Activated T-helper 2 cell treated with anti-CD3 and anti-CD28 coated beads, Interferon-gamma antibody, Interleukin-2, Interleukin-4, amounts not matched to agents 10 μg/mL and 5 μg/mL and 100 μg/mL, durations not matched to agents 14 hours and 24 hours and 36 hours (primary cell): Measurements from ENCODE around the gene ATP5F1E. TPM values are rescaled to one million over a fixed set of nuclear protein-coding genes. Genes with fewer than 3 reads are reported as not detected.

Experiments
- DNase-seq: peaks from one replicate; pipeline ENCODE4 v3.0.0; 2021; ENCODE audit warnings: low spot score
- H3K27ac Mint-ChIP-seq: one replicate; pipeline ENCODE4 v1.8.0; 2021; ENCODE audit warnings: mixed read lengths
- H3K27me3 Mint-ChIP-seq: one replicate; pipeline ENCODE4 v1.8.0; 2021; ENCODE audit warnings: low read depth, mixed read lengths
- H3K36me3 Mint-ChIP-seq: one replicate; pipeline ENCODE4 v1.8.0; 2021; ENCODE audit warnings: low read depth, mixed read lengths
- H3K4me1 Mint-ChIP-seq: one replicate; pipeline ENCODE4 v1.8.0; 2021; ENCODE audit warnings: low read depth, mixed read lengths
- H3K4me3 Mint-ChIP-seq: one replicate; pipeline ENCODE4 v1.8.0; 2021; ENCODE audit warnings: low read depth, mild to moderate bottlenecking, moderate library complexity, mixed read lengths
- H3K9me3 Mint-ChIP-seq: one replicate; pipeline ENCODE4 v1.8.0; 2021; ENCODE audit warnings: mixed read lengths
- intact Hi-C: fragments of 100-400 bp; cut with micrococcal nuclease; formaldehyde crosslinking; loops from one replicate; pipeline ENCODE4 v1.15.1; 2023
- total RNA-seq: library from RNA; stranded (reverse); gene quantifications from 2 replicates; pipeline ENCODE4 v1.2.3, GENCODE V29; 2022

Gene ATP5F1E
- total RNA-seq, 1 donor from 2014 or later: 66.9 TPM

DNA sequence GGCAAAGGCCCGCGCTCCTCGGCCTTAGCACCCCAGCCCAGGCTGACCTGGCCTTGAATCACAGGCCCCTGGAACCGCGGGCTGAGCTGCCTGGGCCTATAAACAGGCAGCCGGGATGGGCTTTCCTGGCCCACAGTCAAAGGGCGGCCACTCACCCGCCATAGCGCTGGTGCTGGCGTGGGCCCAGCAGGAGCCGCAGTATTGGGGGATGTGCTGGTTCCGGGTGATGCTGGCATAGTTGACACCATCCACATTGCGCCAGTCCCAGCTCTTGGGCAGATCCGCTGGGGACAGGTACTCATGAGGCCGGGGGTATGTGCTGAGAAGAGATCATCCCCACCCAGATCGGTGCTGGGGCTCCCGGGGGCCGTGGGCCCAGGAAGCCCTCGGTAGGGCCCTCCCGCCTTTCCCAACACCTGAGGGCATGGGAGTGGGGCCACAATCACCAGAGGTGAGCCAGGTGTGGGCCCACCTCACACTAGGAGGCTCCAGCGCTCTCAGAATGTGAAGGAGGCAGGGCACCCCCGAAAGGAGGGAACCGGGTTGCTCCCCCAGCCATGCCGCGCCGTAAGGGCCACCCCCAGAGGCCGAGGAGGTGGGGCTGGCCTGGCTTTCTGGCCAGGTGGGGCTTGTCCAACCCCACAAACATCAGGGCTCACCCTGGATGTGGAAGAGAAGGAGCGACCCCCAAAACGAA is 25.8 kb downstream of the ATP5F1E start:
- Mint-ChIP-seq H3K27me3 (no peaks in the 10 kb centered on the region), H3K4me1 (peaks cover 35% of the 10 kb centered on the region), H3K4me3 (peak overlapping the region; percentile 80), H3K27ac (peak overlapping the region; percentile 93), H3K36me3 (peaks cover 32% of the 10 kb centered on the region), H3K9me3 (no peaks in the 10 kb centered on the region)
- intact Hi-C loops: loop anchor here (5.0 kb wide), 1 partner anchor 36 kb away; the partner anchor contains the start of gene PRELID3B
- no peak for DNase-seq

- intact Hi-C loops: loop anchor here (2.0 to 5.0 kb wide), 2 partner anchors 19 to 37 kb away; partner anchors contain the start of gene PRELID3B
- H3K4me1 Mint-ChIP-seq: peaks cover 35% of the 10 kb centered on the region
- H3K4me3 Mint-ChIP-seq: peak overlapping the region; percentile 80
- peaks cover 32% of the 10 kb centered on the region for H3K36me3 Mint-ChIP-seq
- no peaks in the 10 kb centered on the region for H3K27me3 Mint-ChIP-seq
- DNase-seq: no peak
- H3K27ac Mint-ChIP-seq: peak overlapping the region; percentile 93
- H3K9me3 Mint-ChIP-seq: no peaks in the 10 kb centered on the region
These were observed 26.5 kb downstream of the ATP5F1E start for GRCh38 chr20:59005523-59006166.

- peak overlapping the region; percentile 93 for H3K27ac Mint-ChIP-seq
- intact Hi-C loops: loop anchor here (2.0 to 5.0 kb wide), 2 partner anchors 18 to 37 kb away; partner anchors contain the start of gene PRELID3B
- no peaks in the 10 kb centered on the region for H3K27me3 Mint-ChIP-seq
- H3K9me3 Mint-ChIP-seq: no peaks in the 10 kb centered on the region
- peak overlapping the region; percentile 80 for H3K4me3 Mint-ChIP-seq
- H3K4me1 Mint-ChIP-seq: peaks cover 32% of the 10 kb centered on the region
- DNase-seq: no peak
- H3K36me3 Mint-ChIP-seq: peaks cover 35% of the 10 kb centered on the region
These were observed 27.2 kb downstream of the ATP5F1E start for GRCh38 chr20:59004763-59005522.

DNA sequence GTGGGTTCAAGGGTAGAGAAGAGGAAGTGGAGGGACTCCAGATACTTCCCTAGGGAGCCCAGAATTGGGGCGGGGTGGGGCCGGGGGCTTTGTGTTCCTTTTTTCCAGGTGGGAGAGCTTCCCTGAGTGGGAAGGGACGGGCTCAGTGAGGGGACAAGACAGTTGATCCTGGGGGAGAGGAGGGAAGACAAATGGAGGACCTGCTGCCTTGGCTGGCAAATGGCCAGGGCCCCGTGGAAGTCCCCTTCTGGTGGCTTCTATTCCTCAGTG is 27.7 kb downstream of the ATP5F1E start:
- Mint-ChIP-seq H3K27ac (peak overlapping the region; percentile 93), H3K36me3 (peaks cover 35% of the 10 kb centered on the region), H3K4me3 (peak overlapping the region; percentile 80), H3K4me1 (peaks cover 30% of the 10 kb centered on the region), H3K27me3 (no peaks in the 10 kb centered on the region), H3K9me3 (no peaks in the 10 kb centered on the region)
- intact Hi-C loops: loop anchor here (2.0 kb wide), 1 partner anchor 18 kb away; no protein-coding TSS in a partner anchor
- DNase-seq: no peak

DNA sequence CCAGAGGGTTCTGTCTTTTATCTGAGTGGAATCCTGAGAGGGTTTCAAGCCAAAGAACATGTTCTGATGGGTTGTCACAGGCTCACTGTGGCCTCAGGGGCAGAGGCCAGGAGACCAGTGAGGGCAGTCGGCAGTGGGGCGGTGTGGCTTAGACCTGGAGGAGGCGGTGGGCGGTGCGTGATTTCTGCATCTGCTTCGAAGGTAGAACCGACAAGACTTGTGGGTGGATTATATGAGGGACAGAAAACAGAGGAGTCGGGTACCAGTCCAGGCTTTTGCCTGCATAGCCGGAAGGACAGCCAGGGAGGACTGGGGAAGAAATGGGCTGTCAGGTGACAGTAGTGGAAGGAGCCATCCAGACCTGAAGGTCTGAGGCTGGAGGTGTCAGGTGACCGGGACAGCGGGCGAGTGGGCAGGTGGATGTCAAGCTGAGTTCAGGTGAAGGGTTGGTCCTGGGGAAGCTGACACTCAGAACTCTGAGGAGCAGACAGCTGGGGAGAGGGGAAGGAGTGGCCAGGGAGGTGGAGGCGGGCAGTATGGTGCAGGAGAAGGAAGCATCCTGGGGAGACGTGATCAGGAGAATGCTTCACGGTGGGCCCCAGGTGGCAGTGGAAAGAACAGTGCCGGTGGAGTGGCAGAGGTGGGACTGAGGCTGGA is 28.2 kb downstream of the ATP5F1E start:
- Mint-ChIP-seq H3K27me3 (no peaks in the 10 kb centered on the region), H3K27ac (peak overlapping the region; percentile 93), H3K4me1 (peaks cover 30% of the 10 kb centered on the region), H3K36me3 (peaks cover 35% of the 10 kb centered on the region), H3K9me3 (no peaks in the 10 kb centered on the region), H3K4me3 (peak overlapping the region; percentile 80)
- intact Hi-C loops: loop anchor here (2.0 kb wide), 1 partner anchor 17 kb away; no protein-coding TSS in a partner anchor
- DNase-seq: no peak

GRCh38 chr20:59002874-59003399 is 29.2 kb downstream of the ATP5F1E start:
- Mint-ChIP-seq H3K9me3 (no peaks in the 10 kb centered on the region), H3K36me3 (peaks cover 38% of the 10 kb centered on the region), H3K4me1 (peaks cover 30% of the 10 kb centered on the region), H3K27ac (no peak overlapping the region), H3K27me3 (no peaks in the 10 kb centered on the region), H3K4me3 (no peak overlapping the region)
- DNase-seq: no peak
- intact Hi-C loops: no loop called here

DNA sequence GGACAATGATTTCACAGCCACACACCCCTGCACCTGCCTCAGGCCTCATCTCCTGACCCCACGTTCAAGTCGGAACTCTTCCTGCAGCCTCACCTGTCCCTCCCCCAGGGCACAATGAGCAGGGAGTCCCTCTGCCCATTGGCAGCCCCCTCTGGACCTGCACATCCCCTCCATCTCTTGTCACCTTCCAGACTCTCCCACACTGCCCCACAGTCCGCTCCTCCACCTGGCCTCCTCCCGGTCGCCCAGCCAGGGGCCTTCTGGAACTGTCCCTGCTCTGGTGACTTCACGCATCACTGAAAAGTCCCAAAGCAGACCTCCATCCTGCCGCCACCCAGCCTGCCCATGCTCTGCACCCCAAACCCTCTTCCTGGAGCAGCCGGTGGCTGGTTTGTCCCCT is 29.7 kb downstream of the ATP5F1E start:
- Mint-ChIP-seq H3K36me3 (peaks cover 44% of the 10 kb centered on the region), H3K27ac (no peak overlapping the region), H3K27me3 (no peaks in the 10 kb centered on the region), H3K4me3 (no peak overlapping the region), H3K4me1 (peaks cover 28% of the 10 kb centered on the region), H3K9me3 (no peaks in the 10 kb centered on the region)
- intact Hi-C loops: no loop called here
- DNase-seq: no peak

DNA sequence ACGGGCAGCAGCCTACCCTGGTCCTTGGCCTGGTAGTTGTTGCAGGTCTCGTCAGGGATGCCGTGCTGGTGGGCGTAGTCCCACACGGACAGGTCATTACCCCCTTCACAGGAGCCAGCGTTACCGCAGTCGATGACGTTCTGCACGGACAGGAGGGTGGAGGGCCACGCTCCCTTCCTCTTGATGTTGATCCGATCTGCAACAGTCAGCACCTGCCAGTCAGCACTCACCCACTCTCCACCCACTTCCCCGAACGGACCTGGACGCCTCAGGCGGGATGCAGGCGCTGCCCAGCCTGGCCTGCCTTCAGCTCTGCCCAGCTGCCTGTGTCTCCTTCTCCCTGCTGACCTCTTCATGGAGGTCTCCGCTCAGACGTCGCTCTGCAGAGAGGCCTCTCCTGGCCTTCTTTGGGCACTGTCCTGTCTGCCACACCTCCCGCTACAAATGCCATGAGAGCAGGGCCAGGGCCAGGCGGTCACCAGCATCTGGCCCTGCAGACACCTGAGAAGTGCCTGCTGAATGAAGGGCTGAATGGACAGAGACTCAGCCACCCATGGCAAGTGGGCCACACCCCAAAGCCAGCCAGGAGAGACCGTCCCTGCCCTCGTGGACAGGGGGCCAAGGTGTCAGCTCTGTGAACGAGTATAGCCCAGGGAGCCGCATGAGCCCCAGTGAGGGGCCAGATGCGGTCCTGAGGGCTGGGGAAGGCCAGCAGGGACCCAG is 30.5 kb downstream of the ATP5F1E start:
- H3K27me3 Mint-ChIP-seq: no peaks in the 10 kb centered on the region
- intact Hi-C loops: no loop called here
- no peak for DNase-seq
- H3K4me3 Mint-ChIP-seq: no peak overlapping the region
- H3K36me3 Mint-ChIP-seq: peaks cover 50% of the 10 kb centered on the region
- H3K27ac Mint-ChIP-seq: no peak overlapping the region
- H3K4me1 Mint-ChIP-seq: peaks cover 28% of the 10 kb centered on the region
- H3K9me3 Mint-ChIP-seq: no peaks in the 10 kb centered on the region

GRCh38 chr20:59001068-59001448 is 31.1 kb downstream of the ATP5F1E start:
- intact Hi-C loops: no loop called here
- Mint-ChIP-seq H3K9me3 (no peaks in the 10 kb centered on the region), H3K4me1 (peaks cover 26% of the 10 kb centered on the region), H3K27me3 (no peaks in the 10 kb centered on the region), H3K36me3 (peaks cover 54% of the 10 kb centered on the region), H3K4me3 (no peak overlapping the region), H3K27ac (no peak overlapping the region)
- no peak for DNase-seq

- Mint-ChIP-seq H3K27me3 (no peaks in the 10 kb centered on the region), H3K4me3 (no peak overlapping the region), H3K9me3 (no peaks in the 10 kb centered on the region), H3K36me3 (peaks cover 61% of the 10 kb centered on the region), H3K4me1 (peaks cover 20% of the 10 kb centered on the region), H3K27ac (no peak overlapping the region)
- DNase-seq: no peak
- intact Hi-C loops: no loop called here
These were observed 31.8 kb downstream of the ATP5F1E start for GRCh38 chr20:59000326-59000725.

DNA sequence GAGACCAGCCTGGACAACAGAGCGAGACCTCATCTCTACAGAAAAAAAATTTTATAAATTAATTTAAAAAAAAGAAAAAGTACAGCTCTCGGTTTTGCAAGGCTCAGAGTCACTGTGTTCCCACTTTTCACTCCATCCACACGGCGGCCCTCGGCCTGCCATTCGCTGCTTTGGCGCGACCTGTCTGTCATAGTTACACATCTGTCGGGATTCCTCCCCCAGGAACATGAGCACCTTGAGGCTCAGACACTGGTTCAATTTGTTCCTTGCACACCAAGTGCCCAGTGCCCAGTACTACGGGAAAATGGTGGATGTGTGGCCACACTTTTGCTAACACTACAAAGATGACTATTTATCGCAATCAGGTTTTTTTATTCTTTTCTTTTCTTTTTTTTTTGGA is 33.5 kb downstream of the ATP5F1E start:
- Mint-ChIP-seq H3K36me3 (peaks cover 61% of the 10 kb centered on the region), H3K9me3 (no peaks in the 10 kb centered on the region), H3K4me3 (no peak overlapping the region), H3K4me1 (peaks cover 3% of the 10 kb centered on the region), H3K27ac (no peak overlapping the region), H3K27me3 (no peaks in the 10 kb centered on the region)
- no peak for DNase-seq
- intact Hi-C loops: no loop called here
